ENCODE data around the gene PLA2G2C.

Gene PLA2G2C

GRCh38 chr1:20209471-20209870 lies 23.2 kb upstream of the PLA2G2C start:
- no peak for DNase-seq (ENCODE audit: low read depth, low spot score)

- DNase-seq (ENCODE audit: low read depth, low spot score): no peak
Measured at GRCh38 chr1:20207546-20207945, 21.2 kb upstream of the PLA2G2C start.

GRCh38 chr1:20202166-20202565 lies 15.8 kb upstream of the PLA2G2C start:
- no peak for DNase-seq (ENCODE audit: low read depth, low spot score)

- no peak for DNase-seq (ENCODE audit: low read depth, low spot score)
Measured at GRCh38 chr1:20200966-20201365, 14.6 kb upstream of the PLA2G2C start.

- DNase-seq (ENCODE audit: low read depth, low spot score): no peak
Measured at GRCh38 chr1:20199840-20200239, 13.5 kb upstream of the PLA2G2C start.

GRCh38 chr1:20199403-20199802 lies 13.1 kb upstream of the PLA2G2C start:
- DNase-seq (ENCODE audit: low read depth, low spot score): no peak

GRCh38 chr1:20198918-20199317 lies 12.6 kb upstream of the PLA2G2C start:
- no peak for DNase-seq (ENCODE audit: low read depth, low spot score)

- DNase-seq (ENCODE audit: low read depth, low spot score): no peak
Measured at GRCh38 chr1:20198296-20198695, 12.0 kb upstream of the PLA2G2C start.

GRCh38 chr1:20197329-20197791 lies 11.0 kb upstream of the PLA2G2C start:
- DNase-seq (ENCODE audit: low read depth, low spot score): no peak

- DNase-seq (ENCODE audit: low read depth, low spot score): no peak
Measured at GRCh38 chr1:20195462-20195780, 9.1 kb upstream of the PLA2G2C start.

- peak; percentile 10 for DNase-seq (ENCODE audit: low read depth, low spot score)
Measured at GRCh38 chr1:20194757-20195461, 8.6 kb upstream of the PLA2G2C start.

GRCh38 chr1:20194224-20194623 lies 7.9 kb upstream of the PLA2G2C start:
- no peak for DNase-seq (ENCODE audit: low read depth, low spot score)

GRCh38 chr1:20192871-20193411 lies 6.6 kb upstream of the PLA2G2C start:
- DNase-seq (ENCODE audit: low read depth, low spot score): no peak

GRCh38 chr1:20192364-20192763 lies 6.0 kb upstream of the PLA2G2C start:
- DNase-seq (ENCODE audit: low read depth, low spot score): no peak

- DNase-seq (ENCODE audit: low read depth, low spot score): no peak
Measured at GRCh38 chr1:20191266-20191825, 5.0 kb upstream of the PLA2G2C start.

- DNase-seq (ENCODE audit: low read depth, low spot score): no peak
Measured at GRCh38 chr1:20190256-20191160, 4.2 kb upstream of the PLA2G2C start.

- DNase-seq (ENCODE audit: low read depth, low spot score): no peak
Measured at GRCh38 chr1:20189664-20190063, 3.3 kb upstream of the PLA2G2C start.

GRCh38 chr1:20188455-20188817 lies 2.1 kb upstream of the PLA2G2C start:
- no peak for DNase-seq (ENCODE audit: low read depth, low spot score)

GRCh38 chr1:20187813-20188454 lies 1.6 kb upstream of the PLA2G2C start:
- no peak for DNase-seq (ENCODE audit: low read depth, low spot score)

GRCh38 chr1:20187103-20187812 lies 940 bp upstream of the PLA2G2C start:
- no peak for DNase-seq (ENCODE audit: low read depth, low spot score)

Data from smooth muscle cell of the brain vasculature (primary cell).